GM18502 (cell line): ENCODE results near the gene NEURL1B.
"Not testable (repeated sequence)": the region's sequence is repeated elsewhere in the genome, so short reads cannot be mapped to it uniquely, and the experiment has no call there.

ENCODE experiments used
- ATAC-seq: cut with Tn5 transposase; IDR thresholded peaks from one replicate; pipeline ENCODE4 v1.9.1; 2021; ENCODE audit warnings: mild to moderate bottlenecking; ENCODE audit not compliant: unreplicated experiment, poor library complexity

Gene NEURL1B

DNA sequence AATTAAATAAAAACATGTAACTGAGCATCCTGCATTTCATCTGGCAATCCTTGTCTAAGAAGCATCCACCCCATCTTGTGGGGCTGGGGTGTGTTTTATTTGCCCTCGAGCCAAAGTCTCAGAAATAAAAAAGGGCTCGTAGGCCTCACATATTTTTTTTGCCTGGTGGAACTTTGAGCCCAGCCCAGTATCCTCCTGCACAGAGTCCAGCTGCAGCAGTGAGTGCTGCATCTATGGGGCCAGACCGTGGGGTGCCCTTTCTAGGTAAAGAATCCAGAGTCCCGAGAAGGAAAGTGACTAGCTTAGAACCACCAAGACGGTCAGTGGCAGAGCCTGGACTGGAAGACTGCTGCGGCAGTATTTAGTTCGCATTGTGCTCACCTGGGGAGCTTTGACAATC lies 33.1 kb downstream of the NEURL1B start:
- ATAC-seq, result no peak

- no peak for ATAC-seq
Observed at GRCh38 chr5:172676914-172677475, 35.9 kb downstream of the NEURL1B start.

GRCh38 chr5:172678362-172678874 lies 37.4 kb downstream of the NEURL1B start:
- ATAC-seq, result not testable (repeated sequence)

DNA sequence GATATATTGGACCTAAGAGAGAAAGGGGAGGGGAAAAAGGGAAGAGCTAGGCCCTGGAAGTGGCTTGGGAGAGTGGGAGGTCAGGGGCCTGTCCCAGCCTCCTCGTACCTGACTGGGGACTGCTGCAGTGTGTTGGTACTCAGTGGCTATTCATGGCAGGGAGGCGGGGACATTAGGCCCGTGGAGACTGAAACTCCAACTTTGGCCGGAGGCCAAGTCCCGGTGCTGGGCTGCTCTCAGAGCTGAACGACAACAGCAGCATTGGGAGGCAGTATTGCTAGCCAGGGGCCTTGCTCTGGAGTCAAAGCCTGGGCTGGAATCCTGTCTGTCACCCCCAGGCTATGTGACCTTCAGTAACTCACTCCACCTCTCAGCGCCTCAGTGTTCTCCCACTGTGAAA lies 37.8 kb downstream of the NEURL1B start:
- no peak for ATAC-seq

GRCh38 chr5:172679628-172680212 lies 38.7 kb downstream of the NEURL1B start:
- ATAC-seq, result no peak

- no peak for ATAC-seq
Observed at GRCh38 chr5:172680921-172681320, 39.9 kb downstream of the NEURL1B start.

- ATAC-seq, result no peak
Observed at GRCh38 chr5:172681421-172681820, 40.4 kb downstream of the NEURL1B start.

DNA sequence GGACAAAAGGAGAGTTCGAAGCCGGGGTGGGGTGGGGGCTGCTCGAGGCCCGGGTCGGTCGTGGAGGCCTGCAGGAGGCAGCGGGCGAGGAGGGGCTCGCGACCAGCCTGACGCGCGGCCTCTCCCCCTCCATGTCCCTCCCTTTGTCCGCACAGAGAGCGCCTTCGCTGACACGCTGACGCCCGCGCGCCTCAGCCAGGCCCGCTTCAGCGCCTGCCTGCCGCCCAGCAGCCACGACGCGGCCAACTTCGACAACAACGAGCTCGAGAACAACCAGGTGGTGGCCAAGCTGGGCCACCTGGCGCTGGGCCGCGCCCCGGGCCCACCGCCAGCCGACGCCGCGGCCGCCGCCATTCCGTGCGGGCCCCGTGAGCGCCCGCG lies 42.2 kb downstream of the NEURL1B start:
- no peak for ATAC-seq

- ATAC-seq, result no peak
Observed at GRCh38 chr5:172683645-172684471, 42.8 kb downstream of the NEURL1B start.

- ATAC-seq, result no peak
Observed at GRCh38 chr5:172685091-172685490, 44.0 kb downstream of the NEURL1B start.

DNA sequence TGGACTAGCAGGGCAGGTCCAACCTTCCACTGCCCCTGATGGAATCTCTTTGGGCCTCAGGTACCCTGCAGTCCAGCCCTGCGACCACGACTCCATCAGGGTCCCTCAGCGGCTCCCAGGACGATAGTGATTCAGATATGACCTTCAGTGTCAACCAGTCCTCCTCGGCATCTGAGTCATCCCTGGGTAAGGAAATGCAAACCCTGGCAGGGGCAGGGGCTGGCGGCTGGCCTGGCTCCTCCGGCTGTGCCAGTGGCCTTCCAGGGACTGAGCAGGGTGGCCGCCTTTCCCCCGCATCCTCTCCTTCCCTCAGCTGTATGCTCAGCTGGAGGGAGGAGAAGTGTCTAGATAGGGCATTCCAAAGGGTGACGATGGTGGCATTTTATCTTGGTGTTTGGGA lies 45.0 kb downstream of the NEURL1B start:
- no peak for ATAC-seq

GRCh38 chr5:172686539-172687390 lies 45.7 kb downstream of the NEURL1B start:
- no peak for ATAC-seq

DNA sequence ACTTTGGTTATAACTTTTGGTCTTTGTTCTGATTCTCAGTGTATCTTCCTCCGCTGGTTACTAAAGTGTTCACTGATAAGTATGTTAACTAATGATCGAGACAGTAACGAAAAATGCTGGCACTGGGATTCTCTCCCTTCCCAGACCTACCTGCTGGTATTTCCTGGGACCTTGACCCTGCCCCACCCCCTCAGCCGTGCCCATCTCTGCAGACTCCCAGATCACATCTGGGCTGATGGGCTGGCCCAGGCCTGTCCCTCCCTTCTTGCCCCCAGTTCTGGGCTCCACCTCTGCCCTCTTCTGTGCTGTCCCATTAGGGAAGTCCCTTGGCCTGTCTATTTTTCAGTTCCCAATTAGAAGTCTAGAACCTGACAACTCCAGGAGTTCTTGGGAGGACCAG lies 46.9 kb downstream of the NEURL1B start:
- peak; percentile 21 for ATAC-seq

- ATAC-seq, result peak; percentile 63
Observed at GRCh38 chr5:172688349-172689217, 47.5 kb downstream of the NEURL1B start.

GRCh38 chr5:172689218-172689572 lies 48.1 kb downstream of the NEURL1B start:
- ATAC-seq, result no peak

- no peak for ATAC-seq
Observed at GRCh38 chr5:172689801-172690200, 48.7 kb downstream of the NEURL1B start.

GRCh38 chr5:172690258-172691075 lies 49.4 kb downstream of the NEURL1B start:
- ATAC-seq, result peak; percentile 60

DNA sequence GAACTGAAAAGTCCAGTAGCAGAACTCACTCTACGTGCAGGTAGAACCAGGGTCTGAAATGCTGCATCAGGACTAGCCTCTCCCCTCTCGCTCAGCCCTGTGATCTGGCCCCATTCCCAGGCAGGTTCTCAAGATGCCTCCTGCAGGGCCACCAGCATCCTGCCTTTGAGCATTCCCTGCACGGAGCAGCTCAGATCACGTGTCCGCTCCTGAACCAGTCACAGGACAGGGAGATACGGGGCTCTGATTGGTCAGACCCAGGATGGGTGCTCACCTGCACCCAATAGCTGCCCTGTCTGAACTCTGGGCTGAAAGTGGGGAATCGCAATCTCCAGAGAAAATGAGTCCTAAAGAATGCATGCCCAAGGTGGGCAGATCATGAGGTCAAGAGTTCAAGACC lies 50.8 kb downstream of the NEURL1B start:
- no peak for ATAC-seq

DNA sequence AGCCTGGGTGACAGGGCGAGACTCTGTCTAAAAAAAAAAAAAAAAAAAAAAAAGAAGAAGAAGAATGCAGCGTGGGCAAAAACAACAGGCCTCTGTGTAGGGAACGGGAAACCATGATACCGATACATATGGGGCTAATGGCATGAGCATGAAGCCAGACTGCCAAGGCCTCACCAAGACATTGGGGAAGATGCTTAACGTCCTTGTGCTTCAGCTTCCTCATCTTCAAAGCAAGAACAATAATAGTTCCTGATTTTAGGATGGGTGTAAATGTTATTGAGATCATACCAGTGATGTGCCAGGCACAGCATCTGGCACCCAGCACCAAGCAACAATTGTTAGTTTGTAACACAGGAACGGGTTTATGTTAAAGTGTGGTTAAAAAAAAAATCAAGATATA lies 51.4 kb downstream of the NEURL1B start:
- no peak for ATAC-seq
